ENCODE data around the gene PCLO.
"Not testable (repeated sequence)": the region's sequence is repeated elsewhere in the genome, so short reads cannot be mapped to it uniquely, and the experiment has no call there.

Gene PCLO

GRCh38 chr7:82959528-82959927, 203.2 kb downstream of the PCLO start:
- no peak for DNase-seq

- no peak for DNase-seq
Observed at GRCh38 chr7:82957521-82957920, 205.2 kb downstream of the PCLO start.

DNA sequence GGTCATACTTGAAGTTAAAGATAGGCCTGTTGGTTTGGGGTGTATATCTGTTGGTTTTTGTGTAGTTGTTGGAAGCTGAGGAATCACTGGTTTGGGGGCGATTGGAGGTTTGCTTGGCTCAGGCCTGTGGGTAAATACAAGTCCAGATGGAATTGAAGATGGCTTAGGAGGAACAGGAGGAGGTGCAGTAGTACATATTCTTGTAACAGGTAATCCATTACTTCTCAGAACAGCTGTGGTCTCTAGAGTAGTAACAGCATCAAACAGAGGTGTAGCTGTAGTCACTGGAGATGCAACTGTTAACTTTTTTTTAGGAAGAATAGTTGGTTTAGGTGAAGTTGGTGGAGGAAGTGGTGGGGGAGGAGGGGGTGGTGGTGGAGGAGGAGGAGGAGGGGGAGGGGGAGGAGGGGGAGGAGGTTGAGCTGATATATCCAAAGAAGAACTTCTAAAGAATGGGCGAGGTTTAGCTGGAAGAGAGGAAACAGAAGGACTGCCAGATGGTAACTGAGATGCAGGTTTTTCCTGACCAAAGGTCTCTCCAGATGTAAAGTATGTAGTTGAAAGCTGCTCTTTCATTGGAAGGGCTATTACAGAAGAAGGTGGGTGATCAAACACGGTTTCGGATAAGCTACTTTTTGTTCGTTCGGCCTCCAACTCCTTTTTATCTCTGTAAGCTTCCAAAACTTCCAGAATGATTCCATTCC, 209.2 kb downstream of the PCLO start:
- DNase-seq, result no peak

GRCh38 chr7:82950436-82950835, 212.2 kb downstream of the PCLO start:
- no peak for DNase-seq

- no peak for DNase-seq
Observed at GRCh38 chr7:82945480-82945879, 217.2 kb downstream of the PCLO start.

DNA sequence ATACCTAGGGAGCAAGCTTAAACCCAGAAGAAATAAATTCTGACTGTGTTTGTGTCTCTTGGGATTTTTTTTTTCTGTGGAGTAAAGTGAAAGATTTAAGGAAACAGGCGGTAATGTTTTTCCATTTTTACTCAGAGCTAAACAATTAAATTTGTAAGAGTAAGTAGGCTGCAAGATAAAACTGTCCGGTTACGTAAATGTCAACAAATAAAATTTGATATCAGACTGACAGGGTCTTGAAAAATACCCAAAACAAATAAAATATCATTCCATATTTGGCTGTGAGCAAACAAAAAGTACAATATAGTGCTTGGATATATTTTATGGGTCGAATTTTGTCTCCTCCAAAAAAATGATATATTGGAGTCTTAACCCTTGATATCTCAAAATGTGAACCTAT, 217.6 kb downstream of the PCLO start:
- no peak for DNase-seq

- no peak for DNase-seq
Observed at GRCh38 chr7:82932516-82932915, 230.2 kb downstream of the PCLO start.

- DNase-seq, result no peak
Observed at GRCh38 chr7:82926477-82926876, 236.2 kb downstream of the PCLO start.

DNA sequence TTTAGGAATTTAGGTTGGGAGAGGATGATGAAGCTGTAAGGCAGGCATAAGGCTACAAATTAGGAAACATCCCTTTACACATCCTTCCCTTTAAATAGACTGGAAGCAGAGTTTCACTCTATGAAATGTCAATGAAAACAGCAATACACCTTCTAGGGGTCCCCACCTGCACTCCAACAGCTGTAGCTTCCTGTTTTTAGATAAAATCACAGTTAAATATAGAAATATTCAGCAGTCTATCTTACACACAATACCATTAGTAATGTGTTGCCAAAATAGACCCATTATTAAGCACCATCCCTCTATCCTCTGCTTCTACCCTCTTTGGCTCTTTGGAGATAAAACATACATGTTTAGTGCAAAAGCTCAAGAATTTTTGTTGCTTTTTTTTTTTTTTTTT, 237.4 kb downstream of the PCLO start:
- DNase-seq, result no peak

GRCh38 chr7:82906502-82906901, 256.2 kb downstream of the PCLO start:
- DNase-seq, result no peak

GRCh38 chr7:82904871-82905270, 257.8 kb downstream of the PCLO start:
- DNase-seq, result no peak

- DNase-seq, result not testable (repeated sequence)
Observed at GRCh38 chr7:82901098-82901497, 261.6 kb downstream of the PCLO start.

- DNase-seq, result no peak
Observed at GRCh38 chr7:82897500-82897899, 265.2 kb downstream of the PCLO start.

GRCh38 chr7:82894341-82894740, 268.3 kb downstream of the PCLO start:
- DNase-seq, result not testable (repeated sequence)

- no peak for DNase-seq
Observed at GRCh38 chr7:82886324-82886723, 276.4 kb downstream of the PCLO start.

GRCh38 chr7:82865856-82866255, 296.8 kb downstream of the PCLO start:
- DNase-seq, result no peak

GRCh38 chr7:82859106-82859850, 303.4 kb downstream of the PCLO start:
- DNase-seq, result no peak

DNA sequence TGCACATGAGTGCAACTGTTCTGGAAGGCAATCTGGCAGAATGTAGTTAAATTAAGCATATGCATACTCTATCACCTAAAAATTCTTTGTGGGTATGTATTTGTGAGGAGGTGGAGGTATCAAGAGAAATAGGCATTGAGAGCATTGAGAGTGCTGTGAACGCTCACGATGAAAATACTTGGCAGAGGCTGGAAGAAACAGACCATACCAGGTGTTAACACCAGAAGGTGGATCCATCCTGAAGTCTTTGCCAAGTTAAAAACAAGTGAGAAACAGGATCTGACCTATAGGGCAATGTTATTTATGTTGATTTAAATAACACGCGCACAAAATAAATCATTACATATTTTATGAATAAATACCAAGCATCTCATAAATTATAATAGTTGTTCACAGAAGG, 311.6 kb downstream of the PCLO start:
- no peak for DNase-seq

DNA sequence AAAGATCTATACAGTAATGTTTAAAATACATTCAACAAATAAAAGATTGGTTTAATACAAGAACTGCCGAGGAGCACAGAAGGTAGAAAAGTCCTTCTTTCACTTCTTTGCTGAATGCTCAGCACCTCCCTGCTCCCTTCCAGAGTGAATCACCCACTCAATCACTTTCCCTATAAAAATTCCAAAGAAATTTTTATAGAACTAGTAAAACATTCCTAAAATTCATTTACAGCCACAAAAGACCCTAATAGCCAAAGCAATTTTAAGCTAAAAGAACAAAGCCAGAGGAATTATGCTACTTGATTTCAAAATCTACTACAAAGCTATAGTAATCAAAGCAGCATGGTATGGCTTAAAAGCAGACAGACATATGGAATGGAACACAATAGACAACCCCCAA, 320.9 kb downstream of the PCLO start:
- no peak for DNase-seq

GRCh38 chr7:82840061-82840460, 322.6 kb downstream of the PCLO start:
- DNase-seq, result no peak

GRCh38 chr7:82839555-82839954, 323.1 kb downstream of the PCLO start:
- no peak for DNase-seq

DNA sequence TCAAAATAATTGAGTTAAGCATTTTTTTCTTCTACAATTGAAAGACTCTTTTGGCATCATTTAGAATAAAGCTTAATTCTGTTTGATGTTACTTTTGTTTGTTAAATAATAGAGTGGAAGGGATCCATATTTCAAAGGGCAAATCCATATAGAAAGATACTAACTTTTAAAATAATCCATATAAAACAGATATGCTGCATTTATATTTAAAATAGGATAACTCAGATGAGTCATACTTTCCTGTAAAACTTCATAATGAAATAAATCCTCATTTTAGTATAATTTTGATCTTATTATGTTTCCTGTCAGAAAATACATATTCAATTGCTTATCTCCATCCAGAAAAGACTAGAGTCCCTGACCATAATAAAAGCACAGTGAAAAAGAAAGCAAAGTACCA, 323.6 kb downstream of the PCLO start:
- no peak for DNase-seq

DNA sequence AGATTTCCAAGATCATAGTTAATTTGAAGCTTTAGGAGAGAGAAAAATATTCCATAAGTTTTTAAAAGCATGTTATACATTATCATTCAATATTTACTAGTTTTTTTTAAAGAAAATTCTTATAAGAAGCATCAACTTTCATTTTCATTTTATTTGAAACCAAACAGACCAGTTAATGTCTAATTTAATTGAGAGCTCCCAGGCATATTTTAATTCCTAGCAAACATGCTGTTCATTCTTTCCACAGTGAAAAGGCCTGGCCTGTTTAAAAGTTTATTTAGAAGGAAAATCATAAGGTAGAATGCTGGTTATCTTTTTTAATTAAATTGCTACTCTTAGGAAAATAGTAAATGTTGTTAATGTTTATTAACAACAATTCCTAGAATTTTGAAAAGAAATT, 324.4 kb downstream of the PCLO start:
- no peak for DNase-seq

DNA sequence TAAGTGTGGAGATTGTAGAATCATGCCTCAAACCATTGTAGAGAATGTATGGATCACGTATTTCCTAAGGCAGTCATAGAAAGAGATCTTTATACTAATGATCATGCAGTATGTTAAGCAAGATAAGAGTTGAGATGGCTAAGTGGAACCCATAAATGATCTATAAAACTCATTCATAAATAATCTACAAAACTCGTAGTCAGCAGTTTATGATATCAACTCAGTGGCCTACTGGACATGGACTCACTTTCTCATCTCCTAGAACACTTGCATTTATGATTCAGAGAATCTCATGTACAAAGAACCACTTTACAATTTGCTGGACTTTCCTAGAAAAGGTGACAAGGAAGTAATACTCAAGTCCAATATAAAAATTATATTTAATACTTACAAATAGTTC, 339.6 kb downstream of the PCLO start:
- no peak for DNase-seq

- no peak for DNase-seq
Observed at GRCh38 chr7:82821037-82821436, 341.6 kb downstream of the PCLO start.

All from stimulated activated CD4-positive, alpha-beta T cell treated with anti-CD3 and anti-CD28 coated beads, Interleukin-2, amount 100 ng/mL, for 48 hours (primary cell).